Hematopoietic multipotent progenitor cell treated with erythropoietin and hydrocortisone succinate and interleukin-3 and kit ligand, for 6 days (in vitro differentiated cells): ENCODE data around the gene LMX1A.

Experiments used
- DNase-seq: peaks from one replicate; pipeline ENCODE4 v3.0.0-alpha.2; 2015

LMX1A gene

DNA sequence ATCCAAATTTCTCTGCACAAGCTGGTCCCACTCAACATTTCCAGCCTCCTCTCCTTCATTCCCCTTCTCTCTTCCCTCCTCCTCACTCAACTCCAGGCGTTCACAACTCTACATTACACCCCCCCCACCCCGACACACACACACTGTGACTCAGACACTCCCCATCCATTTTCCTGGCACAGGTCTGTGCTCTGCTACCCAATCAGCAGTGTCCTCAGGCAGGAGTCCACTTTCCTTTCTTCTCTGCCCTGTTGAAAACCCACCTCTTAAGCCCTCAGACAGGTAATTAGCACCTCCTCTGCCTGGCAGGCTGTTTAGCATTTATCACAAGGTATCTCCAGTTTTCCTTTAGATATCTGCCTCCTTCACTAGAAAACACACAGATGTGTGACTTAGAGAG lies 8.8 kb upstream of the LMX1A start:
- DNase-seq: no peak

DNA sequence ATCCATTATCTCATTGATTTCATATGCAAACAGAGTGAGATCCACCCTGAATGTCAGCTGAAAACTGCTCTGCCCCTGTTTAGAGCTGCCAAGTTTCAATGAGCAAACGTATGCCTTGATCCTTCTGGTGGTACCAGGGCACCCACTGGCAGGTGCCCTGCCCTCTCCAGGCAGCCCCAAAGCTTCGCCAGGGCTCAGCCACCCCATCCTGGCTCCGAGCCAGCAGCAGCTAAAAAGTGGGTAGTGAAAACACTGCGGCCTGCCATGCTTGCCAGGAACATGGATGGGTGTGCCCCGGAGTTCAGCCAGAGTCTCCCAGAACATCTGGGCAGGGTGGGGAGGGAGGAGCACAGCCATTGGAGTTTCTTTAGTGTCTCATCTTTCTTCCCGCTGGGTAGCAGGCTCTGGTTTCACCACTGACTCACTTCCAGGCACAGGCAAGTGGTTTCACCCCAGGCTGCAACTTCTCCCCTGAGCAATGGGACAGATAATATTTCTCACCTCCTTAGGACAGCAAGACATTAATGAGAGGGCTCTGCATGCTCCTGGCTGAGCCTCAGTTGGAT lies 8.1 kb upstream of the LMX1A start:
- DNase-seq: no peak

DNA sequence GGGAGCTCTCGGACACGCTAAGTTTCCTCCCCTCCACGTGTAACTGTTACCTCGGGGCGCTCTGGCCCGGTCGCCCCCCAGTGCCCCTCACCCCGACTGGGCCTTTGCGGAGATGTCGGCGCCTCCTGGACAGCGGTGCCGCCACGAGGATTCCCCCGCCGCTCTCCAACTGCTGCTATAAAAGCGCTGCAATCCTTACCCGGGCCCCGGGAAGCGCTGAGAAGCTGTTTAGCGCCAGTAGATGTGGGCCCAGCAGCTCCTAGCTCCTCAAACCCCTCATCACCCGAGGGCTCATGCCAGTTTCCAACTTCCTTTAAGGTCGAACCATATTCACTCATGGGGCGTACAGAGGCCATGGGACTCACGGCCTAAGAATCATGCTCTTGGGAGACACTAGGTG lies 361 bp upstream of the LMX1A start:
- no peak for DNase-seq

- DNase-seq: no peak
Measured at GRCh38 chr1:165355139-165355976, 1.2 kb downstream of the LMX1A start.

DNA sequence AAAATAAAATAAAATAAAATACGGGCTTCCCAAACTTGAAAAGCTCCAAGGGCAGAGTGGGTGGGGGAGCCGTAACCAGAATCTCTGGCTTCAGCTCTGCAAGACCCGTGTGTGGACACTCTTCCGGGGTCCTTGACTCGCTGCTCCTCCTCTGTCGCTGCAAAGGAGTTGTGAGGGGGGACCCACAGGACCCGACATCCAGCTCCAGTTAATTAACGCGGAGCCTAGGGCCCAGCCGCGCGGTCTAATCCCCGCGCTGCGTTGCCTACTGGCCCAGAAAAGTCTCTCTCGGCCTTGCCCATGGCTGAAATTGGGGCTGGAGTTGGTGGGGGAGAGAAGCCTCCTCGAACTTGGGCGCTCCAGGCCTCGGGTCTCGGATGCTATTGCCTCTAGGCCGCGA lies 1.8 kb downstream of the LMX1A start:
- DNase-seq: no peak

- no peak for DNase-seq
Measured at GRCh38 chr1:165353731-165354671, 2.5 kb downstream of the LMX1A start.

DNA sequence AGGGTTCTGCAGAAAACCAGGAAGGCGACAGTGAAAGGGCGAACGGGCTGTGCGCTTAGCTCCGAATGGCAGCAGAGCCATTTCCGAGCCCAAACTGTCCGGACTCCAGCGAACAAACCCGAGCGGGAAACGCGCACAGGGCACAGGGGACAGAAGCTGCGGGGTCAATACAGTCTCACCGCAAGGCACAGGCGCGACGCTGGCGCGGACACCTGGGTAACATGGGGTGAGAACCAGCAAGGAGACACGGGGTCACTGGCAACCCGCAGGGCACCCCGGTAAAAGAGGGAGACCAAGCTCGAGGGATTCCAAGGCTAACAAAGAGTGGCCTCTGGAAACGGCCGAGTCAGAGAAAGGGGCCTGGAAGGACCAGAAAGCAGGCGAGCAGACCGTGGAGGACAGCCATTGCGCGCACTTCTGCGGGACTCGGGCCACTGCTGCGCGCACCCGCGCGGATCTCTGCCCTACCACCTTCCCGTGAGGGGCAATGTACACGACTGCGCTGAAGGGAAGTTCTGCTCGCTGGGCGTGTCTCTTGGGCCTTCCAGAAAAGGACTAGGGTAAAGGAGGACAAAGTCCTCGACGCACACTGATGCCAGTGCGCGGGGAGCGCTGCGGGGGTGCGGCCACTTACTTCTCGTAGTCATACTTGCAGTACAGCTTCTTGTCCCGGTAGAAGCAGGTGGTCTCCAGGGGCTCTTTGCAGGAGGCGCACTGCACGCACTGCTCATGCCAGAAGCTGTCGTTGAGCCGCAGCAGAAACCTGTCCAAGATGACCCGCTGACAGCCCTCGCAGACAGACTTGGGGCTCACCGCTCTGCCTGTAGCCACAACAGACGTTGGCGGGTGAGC lies 3.8 kb downstream of the LMX1A start:
- no peak for DNase-seq

GRCh38 chr1:165351863-165352441 lies 4.6 kb downstream of the LMX1A start:
- no peak for DNase-seq

- DNase-seq: no peak
Measured at GRCh38 chr1:165350840-165351239, 5.7 kb downstream of the LMX1A start.

DNA sequence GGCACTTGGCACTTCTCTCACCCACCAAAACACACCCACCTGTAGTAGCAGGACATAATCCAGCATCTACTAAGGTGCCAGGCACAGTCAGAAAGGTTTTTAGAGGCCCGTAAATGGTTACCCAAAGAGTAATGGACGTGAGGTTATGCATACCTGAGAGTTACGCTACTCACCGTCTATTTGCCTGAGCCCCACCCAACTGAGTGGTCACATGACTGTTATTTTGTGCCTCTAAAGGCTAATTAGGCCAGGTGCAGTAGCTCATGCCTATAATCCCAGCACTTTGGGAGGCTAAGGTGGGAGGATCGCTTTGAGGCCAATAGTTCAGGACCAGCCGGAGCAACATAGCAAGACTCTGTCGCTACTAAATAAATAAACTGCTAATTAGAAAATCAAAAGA lies 11.0 kb downstream of the LMX1A start:
- DNase-seq: no peak

DNA sequence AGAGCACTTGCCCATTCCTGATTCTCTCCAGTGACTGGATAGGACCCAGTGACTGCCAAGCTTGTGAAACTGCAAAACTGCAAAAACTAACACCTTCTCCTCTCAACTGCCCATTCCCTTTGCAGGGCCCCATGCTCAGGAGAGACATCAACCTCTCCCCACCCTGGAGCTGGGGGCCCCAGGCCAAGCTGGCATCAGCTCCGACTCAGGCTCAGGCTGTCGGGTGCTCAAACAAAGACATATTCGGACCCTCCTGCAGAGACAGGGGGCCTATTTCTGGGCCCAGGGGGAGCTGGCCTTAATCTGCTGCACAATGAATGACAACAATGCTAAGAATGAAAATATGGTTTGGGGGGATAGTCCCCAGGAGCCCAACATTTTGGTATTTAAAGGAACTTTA lies 11.8 kb downstream of the LMX1A start:
- no peak for DNase-seq

- no peak for DNase-seq
Measured at GRCh38 chr1:165344198-165344597, 12.3 kb downstream of the LMX1A start.

DNA sequence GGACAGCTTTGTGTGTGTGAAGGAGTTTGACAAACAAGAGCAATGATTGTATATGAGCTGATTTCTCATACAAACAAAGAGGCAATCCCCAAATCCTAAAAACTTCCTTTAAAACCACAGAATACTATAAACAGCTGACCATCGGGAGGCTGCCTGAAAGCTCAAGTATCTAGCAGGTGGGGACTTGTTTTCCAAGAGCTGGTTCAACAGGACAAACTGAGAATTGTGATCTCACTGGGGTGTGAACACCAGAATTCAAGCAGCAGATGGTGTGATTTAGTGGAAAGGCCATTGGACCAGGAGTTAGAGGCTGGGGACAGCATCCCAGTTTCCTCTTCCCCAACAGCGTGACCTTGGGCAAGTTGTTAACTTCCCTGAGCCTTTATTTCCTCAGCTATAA lies 13.9 kb downstream of the LMX1A start:
- no peak for DNase-seq

DNA sequence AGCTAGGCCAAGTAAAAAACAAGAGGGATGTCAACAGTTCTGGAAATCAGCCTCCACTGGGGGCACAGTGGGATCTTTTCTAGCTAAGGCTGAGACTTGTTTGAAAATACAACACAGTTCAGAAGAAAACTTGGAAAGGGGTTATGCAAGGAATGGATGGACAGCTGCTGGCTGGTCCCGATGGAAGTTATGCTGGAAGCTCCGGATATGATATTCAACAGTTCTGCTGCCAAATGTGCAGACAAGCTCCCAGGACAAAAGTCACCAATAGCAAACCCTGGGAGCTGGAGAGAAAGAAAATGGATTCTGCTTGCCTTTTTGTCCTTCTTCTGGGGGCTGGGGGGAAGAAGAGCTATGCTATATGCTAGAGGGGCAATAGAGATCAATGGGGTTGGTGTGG lies 14.3 kb downstream of the LMX1A start:
- DNase-seq: no peak

DNA sequence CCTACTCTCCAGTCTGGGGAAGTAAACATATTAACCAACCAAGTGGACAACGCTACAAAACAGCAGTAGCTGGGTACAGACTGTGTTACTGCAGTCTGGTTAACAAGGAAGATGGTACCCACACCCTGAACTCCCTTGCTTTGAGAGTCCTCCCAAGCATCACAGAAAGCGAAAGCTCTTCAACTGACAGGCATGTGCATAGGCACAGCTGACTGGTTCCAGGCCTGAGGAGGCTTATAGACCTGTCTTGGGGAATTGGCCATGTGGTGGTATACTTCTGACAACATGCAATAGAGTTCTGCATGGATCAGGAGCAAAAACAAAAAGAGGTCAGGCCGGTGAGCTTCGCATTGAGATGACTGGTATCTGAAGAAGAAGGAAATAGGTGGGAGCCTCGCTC lies 17.4 kb downstream of the LMX1A start:
- DNase-seq: no peak

DNA sequence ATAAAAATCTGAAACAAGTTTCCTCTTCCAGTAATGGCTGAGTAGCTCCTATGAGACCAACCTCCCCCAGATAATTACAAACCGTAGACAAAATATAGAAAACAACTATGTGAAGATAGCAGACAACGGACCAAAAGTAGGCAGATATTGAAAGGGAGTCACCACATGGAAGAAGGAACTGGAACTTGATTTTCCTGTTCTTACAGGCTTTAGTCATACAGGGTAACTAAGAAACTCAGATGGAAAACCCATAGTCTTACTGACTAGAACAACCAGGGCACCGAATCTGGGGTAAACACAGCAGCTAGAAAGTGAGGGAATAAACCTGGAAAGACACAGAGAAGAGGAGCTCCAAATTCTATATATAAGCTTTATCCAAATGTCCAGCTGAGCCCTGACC lies 26.0 kb downstream of the LMX1A start:
- no peak for DNase-seq

DNA sequence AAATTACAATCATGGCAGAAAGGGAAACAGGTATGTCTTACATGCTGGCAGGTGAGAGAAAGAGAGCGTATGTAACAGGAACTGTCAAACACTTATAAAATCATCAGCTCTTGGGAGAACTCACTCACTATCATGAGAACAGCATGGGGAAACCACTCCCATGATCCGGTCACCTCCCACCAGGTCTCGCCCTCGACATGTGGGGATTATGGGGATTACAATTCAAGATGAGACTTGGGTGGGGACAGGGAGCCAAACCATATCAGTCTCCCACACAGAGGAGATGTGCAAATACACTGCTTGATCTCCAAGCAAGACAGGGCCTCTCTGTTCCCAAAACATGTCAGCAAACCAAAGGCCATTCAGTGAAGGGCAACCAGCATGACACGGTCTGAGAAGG lies 27.4 kb downstream of the LMX1A start:
- DNase-seq: no peak

GRCh38 chr1:165328136-165328535 lies 28.4 kb downstream of the LMX1A start:
- DNase-seq: no peak

DNA sequence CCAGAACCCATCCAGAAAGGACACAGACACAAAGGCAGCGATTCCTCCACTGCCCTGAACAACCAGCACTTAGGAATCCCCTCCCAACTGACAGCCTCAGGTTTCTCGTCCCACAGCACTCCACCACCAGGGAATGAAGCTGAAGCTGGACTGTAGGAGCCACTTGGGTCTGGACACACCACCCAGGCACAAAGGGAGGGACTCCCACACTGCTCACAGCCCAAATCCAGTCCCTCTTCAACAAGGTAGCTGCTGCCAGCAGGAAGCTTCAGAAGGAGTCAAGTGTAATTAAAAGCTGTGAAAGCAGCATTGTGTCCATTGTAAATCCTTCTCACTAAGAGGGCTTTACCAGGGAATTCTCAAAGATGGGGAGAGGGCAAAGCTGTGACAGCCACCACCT lies 29.0 kb downstream of the LMX1A start:
- no peak for DNase-seq

DNA sequence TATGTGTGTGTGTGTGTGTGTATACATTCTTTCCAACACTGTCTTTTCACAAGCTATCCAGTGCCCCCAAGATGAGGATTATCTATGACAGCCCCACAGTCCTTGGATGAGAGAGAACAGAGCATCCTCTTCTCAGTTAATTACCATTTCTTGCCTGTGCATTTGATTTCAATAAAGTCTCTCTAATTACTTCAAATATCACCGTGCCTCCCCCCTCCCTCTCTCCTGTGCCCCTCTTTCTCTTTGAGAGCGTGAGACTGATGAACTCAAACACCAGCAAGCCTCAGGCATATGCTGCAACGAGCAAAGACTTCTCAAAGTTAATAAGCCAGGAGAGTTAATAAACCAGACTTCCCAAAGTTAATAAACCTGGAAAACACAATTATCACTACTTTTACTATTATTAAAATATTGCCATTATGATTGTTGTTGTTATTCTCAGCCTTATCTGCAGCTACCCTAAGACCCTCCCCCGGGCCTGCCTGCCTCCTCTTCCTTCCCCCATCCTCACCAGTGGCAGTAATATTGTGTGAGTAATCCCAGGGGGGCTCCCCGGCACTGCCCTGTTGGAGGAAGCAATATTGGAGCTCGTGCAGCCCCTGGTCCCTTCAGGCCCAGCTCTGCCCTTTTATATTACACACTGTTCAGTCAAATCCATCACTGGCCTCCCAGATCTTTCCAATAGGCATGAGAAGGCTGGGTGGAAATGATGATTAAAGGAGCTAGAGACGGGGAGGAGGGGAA lies 30.9 kb downstream of the LMX1A start:
- DNase-seq: no peak

GRCh38 chr1:165324050-165324449 lies 32.5 kb downstream of the LMX1A start:
- no peak for DNase-seq

DNA sequence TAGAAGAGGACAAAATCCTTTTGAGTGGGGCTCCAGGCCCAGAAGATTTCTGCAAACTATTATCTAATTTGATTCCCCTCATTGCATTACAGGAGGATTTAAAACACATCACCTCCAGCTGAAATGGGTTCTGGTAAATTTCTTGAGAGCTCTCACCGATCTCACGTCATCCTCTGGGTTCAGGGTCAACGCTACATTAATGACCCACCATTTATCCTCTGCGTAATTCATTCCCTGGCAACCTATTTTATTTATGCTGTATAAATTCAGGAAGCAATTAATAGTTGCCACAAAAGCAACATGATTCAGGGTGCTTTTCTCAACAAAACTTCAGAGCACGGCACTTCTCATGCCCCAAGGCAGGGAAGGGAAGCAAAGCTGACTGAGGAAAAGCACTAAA lies 38.9 kb downstream of the LMX1A start:
- DNase-seq: no peak
